ENCODE measurements around the gene SMTNL2.
"Not testable (repeated sequence)": the region's sequence is repeated elsewhere in the genome, so short reads cannot be mapped to it uniquely, and the experiment has no call there.

SMTNL2 gene

DNA sequence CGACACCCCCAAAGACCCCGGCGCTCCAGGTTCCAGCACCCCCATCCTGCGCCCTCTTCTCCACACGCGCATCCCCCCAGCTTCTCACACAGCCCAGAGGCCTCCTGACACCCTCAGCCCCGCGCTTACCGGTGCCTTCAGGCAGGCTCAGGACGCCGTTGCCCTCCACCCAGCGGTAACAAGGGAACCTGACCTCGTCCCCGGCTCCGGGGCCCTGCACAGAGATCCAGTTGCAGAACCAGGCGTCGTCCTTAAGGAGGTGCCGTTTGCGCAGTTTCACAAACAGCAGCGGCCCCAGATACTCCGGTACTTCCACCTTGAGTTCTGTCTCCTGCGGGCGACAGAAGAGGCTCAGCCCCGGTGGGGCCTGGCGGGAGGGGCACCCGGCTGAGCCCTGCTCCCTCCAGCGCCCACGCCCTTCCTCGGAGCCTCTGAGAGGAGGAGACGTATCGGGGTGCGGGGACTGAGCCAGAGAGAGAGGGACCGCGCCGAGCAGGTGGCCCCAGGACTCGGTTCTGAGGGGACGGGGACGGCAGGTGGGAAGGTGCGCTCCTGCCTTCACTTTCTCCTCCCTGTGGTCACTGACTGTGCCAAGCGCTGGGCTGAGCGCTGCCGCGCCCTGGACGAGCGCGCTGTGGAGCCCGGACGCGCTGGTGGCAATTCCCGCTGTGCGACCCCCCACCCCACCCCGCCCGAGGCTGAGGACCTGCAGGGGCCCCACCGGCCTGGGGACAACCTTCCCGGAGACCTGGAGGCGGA is 55.2 kb downstream of the SMTNL2 start:
- DNase-seq: not testable (repeated sequence)

DNA sequence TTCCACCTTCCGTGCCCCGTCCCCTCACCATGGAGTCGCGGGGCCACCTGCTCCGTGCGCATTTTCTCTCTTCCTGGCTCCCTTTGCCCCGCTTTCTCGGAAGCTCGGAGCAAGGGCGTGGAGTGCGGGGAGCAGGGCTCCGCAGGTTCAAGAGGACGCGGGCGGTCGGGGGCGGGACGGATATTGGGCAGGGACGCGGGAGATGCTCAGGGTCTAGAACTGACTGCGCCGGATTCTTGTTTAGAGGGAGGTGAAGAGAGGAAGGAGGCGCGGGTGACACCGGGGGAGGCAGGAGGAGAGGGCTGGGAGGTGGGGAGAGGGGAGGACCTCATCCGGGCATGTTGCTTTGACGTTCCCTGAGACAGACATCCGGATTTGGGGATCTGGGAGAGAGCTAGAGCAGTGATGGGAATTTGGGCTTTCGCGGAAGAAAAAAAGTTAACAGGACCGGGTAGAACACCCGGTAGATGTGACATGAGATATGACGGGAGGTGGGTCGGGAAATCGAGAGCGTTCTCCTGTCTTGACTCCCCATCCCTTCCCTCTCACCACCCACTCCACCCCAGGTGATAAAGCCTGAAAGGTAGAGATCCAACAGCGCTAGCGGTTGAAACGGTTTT is 56.4 kb downstream of the SMTNL2 start:
- DNase-seq: not testable (repeated sequence)

DNA sequence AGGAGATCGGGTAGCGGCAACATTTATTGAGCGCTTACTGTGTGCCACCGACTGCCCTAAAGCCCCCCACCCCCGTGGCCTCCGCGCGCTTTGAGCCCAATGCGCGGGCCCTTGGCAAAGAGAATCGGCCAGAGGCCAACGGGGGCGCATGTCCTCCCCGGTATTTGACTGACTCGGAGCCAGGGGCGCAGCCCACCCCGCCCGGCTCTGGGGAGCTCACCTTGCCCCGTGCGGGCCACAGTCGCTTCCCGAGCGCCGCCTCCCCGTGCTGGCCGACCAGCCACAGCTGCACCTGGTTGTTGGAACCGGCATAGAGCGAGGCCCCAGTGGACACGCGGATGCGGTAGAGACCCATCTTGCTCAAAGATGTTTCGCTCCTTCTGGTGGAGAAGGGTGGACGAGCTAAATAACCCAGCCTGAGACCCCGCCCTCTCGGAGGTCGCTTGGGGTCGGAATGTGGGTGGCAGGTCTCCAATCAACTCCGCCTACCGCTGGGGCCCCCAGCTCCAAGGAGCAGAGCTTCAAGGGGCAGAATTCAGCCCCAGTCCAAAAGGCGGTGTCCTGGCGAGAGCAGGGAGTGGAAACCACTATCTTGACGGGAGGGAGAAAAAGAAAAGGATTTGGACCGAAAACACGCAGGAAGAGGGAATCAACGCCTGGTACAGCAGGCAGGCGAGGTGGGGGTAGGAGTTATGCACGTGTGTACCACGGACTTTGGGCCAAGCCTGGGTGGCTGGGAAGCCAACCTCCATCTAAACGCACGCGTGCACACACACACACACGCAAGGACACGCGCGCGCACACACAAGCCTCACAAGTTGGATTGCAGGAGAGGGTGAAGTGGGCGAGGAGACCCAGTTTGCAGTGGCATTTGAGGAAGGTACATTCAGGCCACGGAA is 57.2 kb downstream of the SMTNL2 start, which contains the start of gene ALOX15:
TSS of gene ALOX15 (minus strand) at position 382 of the 899 bp plus-strand sequence. CDS start at position 355, 27 bp downstream.
- DNase-seq: no peak

DNA sequence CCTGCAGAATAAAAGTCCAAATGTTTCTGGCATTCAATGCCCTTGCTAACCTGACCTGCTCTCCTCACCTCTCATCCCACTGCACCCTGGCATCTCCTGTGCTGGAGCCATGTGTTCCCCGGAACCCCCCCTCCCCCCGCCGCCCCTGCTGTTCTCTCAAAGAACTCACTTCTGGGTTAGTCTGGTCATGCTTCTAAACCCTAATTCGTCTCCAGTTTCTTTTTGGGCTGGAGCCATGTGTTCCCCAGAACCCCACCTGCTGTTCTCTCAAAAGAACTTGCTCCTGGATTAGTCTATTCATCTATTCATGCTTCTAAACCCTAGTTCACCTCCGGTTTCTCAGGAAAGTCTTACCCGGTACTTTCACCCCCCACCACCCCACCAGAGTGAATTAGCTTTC is 58.0 kb downstream of the SMTNL2 start:
- DNase-seq: no peak

DNA sequence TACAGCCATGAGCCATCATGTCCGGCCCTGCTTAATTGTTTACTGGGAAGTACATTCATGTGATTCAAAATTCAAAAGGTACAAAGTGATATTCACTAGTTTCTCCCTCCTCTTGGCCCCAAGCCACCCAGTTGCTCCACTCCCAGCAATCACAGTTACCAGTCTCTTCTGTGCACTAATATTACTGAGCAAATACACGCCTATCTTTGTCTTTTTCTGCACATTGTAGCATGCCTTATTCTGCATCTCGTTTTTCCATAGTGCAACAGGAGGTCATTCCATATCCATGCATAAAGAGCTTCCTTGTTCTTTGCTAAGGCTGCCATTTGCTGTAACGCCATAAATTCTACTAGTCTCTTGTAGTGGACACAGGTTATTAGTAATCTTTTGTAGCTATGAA is 59.3 kb downstream of the SMTNL2 start:
- no peak for DNase-seq

DNA sequence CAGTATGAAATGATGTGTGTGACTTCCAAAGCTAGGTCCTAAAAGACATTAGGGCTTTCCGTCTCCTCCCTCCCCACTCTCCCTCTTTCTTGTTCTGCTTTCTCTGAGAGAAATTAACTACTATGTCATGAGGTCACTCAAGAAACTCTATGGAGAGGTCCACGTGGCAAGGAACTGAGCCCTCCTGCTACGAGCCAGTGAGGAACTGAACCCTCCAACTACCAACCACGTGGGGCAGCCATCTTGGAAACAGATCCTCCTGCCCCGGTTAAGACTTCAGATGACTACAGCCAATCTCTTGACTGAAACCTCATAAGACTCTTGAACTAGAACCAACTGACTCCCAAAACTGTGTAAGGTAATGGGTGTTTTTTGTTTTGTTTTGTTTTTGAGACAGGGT is 61.3 kb downstream of the SMTNL2 start:
- DNase-seq: no peak

DNA sequence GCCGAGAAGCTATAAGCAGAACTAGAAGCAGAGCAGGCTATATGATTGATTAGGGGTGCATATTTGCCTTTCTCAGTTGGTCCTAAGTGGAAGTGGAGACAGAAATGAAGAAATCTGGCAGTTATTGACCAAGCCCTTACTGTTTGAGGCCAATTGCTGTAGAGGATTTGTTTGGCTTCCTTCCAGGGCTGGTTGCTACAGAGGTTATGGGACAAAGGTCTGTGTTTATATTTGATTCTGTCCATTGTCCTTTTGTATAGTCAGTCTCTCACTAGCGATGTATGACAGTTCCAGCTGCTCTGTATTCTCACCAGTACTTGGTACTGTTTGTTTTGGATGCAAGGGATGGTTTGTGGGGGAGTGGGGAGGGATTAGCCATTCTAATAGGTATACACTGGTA is 64.4 kb downstream of the SMTNL2 start:
- DNase-seq: no peak

DNA sequence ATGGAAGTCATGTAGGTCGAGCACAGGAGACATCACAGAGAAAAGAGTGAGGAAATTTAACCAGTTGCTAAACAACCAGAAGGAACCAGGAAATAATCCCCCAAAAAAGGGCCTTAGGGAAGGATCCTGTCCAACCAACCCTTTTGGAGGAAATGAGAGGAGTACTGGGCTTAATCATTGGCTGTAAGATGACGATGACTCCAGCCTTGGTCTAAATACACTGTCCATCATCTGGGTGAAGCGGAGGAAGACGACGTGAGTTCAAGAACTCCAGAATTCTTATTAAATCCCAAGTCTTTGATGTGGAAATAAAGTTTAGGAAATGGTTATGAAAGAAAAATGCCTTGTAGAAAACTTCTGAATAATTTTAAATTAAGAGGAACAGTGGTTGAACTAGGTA is 68.7 kb downstream of the SMTNL2 start:
- no peak for DNase-seq

DNA sequence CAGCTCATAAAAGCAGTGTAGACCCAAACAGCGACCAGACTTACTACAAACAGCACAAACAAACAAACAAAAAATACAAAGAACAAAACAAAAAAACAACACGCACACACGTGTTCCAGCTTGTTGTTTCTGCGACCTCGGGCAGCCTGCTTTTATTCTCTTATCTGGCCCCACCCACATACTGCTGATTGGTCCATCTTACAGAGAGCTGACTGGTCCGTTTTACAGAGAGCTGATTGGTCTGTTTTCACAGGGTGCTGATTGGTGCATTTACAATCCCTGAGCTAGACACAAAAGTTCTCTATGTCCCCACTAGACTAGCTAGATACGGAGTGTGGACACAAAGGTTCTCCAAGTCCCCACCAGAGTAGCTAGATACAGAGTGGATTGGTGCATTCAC is 71.6 kb downstream of the SMTNL2 start:
- not testable (repeated sequence) for DNase-seq

DNA sequence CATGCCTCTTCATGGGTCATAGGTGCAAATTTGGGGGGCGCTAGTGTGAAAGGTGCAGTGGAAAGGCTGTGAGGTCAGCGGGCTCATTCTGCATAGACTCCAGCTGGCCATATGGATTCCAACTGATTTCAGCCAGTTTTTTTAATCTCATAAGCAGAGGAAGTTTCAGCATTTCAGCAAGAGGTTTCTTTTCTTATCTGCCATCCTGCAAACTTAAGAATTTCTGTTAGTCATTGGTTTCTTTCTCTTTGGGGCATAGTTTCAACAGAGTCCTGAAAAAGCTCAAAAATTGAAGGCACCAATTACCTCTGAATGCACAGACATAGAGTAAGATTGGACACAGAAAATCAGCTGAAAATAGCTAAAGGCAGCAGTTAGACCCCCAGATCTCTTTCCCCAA is 73.3 kb downstream of the SMTNL2 start:
- DNase-seq: no peak
